Measurements from ENCODE around the gene SCN2B.

SCN2B gene

DNA sequence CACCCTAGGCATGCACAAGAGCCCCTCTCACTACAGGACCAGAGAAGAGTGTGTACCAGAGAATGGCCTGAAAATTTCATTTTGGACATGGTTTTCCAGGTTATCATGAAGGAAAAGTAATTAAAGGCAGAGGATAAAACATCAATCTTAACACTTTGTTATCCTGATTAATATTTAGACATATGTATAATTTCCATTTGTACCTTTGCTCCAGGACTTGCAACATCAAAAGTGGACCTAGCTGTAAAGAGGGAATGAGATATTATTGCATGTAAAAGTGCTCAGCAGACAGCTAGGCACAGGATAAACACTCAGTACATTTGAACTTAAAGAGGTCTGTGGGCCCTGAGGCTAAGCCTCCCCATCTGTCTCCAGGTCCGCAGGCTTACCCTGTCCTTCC lies 21.8 kb downstream of the SCN2B start:
- H3K4me2 ChIP-seq (ENCODE audit: low read depth, low read length, poor library complexity, severe bottlenecking) = no peak overlapping the region
- H3F3A ChIP-seq (ENCODE audit: low read depth) = no peaks in the 10 kb centered on the region
- no peaks in the 10 kb centered on the region for H4K20me1 ChIP-seq (ENCODE audit: insufficient read depth, low read length, poor library complexity, severe bottlenecking)
- no peaks in the 10 kb centered on the region for H3K36me3 ChIP-seq (ENCODE audit: insufficient read depth, low read length)
- no peaks in the 10 kb centered on the region for H3K79me2 ChIP-seq (ENCODE audit: insufficient read depth, low read length)
- no peaks in the 10 kb centered on the region for H3K9me2 ChIP-seq (replicated peaks; ENCODE audit: low read depth, low read length)
- no peaks in the 10 kb centered on the region for H3K4me1 ChIP-seq (ENCODE audit: insufficient read depth, low read length, poor library complexity, severe bottlenecking)
- TF ChIP-seq, protein P1, sequence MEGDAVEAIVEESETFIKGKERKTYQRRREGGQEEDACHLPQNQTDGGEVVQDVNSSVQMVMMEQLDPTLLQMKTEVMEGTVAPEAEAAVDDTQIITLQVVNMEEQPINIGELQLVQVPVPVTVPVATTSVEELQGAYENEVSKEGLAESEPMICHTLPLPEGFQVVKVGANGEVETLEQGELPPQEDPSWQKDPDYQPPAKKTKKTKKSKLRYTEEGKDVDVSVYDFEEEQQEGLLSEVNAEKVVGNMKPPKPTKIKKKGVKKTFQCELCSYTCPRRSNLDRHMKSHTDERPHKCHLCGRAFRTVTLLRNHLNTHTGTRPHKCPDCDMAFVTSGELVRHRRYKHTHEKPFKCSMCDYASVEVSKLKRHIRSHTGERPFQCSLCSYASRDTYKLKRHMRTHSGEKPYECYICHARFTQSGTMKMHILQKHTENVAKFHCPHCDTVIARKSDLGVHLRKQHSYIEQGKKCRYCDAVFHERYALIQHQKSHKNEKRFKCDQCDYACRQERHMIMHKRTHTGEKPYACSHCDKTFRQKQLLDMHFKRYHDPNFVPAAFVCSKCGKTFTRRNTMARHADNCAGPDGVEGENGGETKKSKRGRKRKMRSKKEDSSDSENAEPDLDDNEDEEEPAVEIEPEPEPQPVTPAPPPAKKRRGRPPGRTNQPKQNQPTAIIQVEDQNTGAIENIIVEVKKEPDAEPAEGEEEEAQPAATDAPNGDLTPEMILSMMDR (conservative IDR thresholded peaks at IDR 0.05; ENCODE audit: low read length) = no peak
- no peak for TF ChIP-seq EZH2phosphoT487 (IDR thresholded peaks at IDR 0.05; ENCODE audit: borderline replicate concordance)
- no peak overlapping the region for H2AFZ ChIP-seq (ENCODE audit: low read length)
- no peaks in the 10 kb centered on the region for H3K9me3 ChIP-seq (ENCODE audit: insufficient read depth, low read depth, low read length)
- H3K27me3 ChIP-seq (ENCODE audit: insufficient read depth, low read length, poor library complexity, severe bottlenecking) = peaks cover 52% of the 10 kb centered on the region
- no peak overlapping the region for H3K4me3 ChIP-seq (ENCODE audit: low read length, poor library complexity, severe bottlenecking)
- H3K9ac ChIP-seq (ENCODE audit: low read depth, low read length, poor library complexity, severe bottlenecking) = no peak overlapping the region

DNA sequence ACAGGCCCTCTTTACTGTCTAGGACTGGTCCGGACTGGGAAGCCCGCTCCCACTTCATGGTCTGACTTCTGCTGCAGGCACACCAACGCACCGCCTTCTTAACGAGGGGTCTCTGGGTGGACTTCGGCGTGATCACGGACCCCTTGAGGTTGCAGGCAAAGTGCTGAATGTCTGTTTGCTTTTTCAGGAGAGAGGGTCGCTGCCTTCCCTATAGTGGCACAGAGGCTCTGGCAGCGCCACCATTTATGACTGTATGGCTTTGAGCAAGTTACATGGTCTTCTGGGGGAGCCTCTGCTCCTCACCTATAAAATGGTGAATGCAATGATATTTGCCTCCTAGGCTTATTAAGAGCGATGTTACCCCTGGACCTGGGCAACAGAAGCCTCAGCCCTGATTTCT lies 22.5 kb downstream of the SCN2B start:
- H2AFZ ChIP-seq (ENCODE audit: low read length) = no peak overlapping the region
- no peaks in the 10 kb centered on the region for H3F3A ChIP-seq (ENCODE audit: low read depth)
- H3K4me2 ChIP-seq (ENCODE audit: low read depth, low read length, poor library complexity, severe bottlenecking) = no peak overlapping the region
- H3K4me1 ChIP-seq (ENCODE audit: insufficient read depth, low read length, poor library complexity, severe bottlenecking) = no peaks in the 10 kb centered on the region
- H3K9me2 ChIP-seq (replicated peaks; ENCODE audit: low read depth, low read length) = no peaks in the 10 kb centered on the region
- H3K9ac ChIP-seq (ENCODE audit: low read depth, low read length, poor library complexity, severe bottlenecking) = no peak overlapping the region
- peaks cover 52% of the 10 kb centered on the region for H3K27me3 ChIP-seq (ENCODE audit: insufficient read depth, low read length, poor library complexity, severe bottlenecking)
- no peaks in the 10 kb centered on the region for H4K20me1 ChIP-seq (ENCODE audit: insufficient read depth, low read length, poor library complexity, severe bottlenecking)
- H3K4me3 ChIP-seq (ENCODE audit: low read length, poor library complexity, severe bottlenecking) = no peak overlapping the region
- H3K79me2 ChIP-seq (ENCODE audit: insufficient read depth, low read length) = no peaks in the 10 kb centered on the region
- no peaks in the 10 kb centered on the region for H3K9me3 ChIP-seq (ENCODE audit: insufficient read depth, low read depth, low read length)
- no peak for TF ChIP-seq EZH2phosphoT487 (IDR thresholded peaks at IDR 0.05; ENCODE audit: borderline replicate concordance)
- TF ChIP-seq, protein P1 (conservative IDR thresholded peaks at IDR 0.05; ENCODE audit: low read length) = no peak
- H3K36me3 ChIP-seq (ENCODE audit: insufficient read depth, low read length) = no peaks in the 10 kb centered on the region

DNA sequence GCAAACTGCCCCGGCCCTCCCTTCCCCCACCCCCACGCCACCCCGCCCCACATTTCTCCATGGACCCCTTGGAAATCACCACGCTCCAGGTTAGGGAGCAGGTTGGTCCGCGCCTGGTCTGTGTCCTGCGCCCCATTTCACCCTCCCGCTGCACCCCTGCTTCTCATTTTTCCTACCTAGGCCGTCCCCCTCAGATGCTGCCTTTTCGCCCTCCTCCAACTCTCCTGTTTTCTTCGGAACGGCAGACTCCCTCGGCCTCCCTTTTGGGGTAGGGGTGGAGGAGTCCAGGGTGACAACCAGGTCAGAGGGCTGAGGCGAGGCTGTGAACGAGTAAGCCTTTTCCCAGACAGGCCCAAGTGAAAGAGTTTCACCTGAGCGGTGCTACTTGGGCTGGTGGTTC lies 22.9 kb downstream of the SCN2B start:
- H3K9ac ChIP-seq (ENCODE audit: low read depth, low read length, poor library complexity, severe bottlenecking) = no peak overlapping the region
- H3K36me3 ChIP-seq (ENCODE audit: insufficient read depth, low read length) = no peaks in the 10 kb centered on the region
- no peak overlapping the region for H3K4me2 ChIP-seq (ENCODE audit: low read depth, low read length, poor library complexity, severe bottlenecking)
- no peaks in the 10 kb centered on the region for H3K4me1 ChIP-seq (ENCODE audit: insufficient read depth, low read length, poor library complexity, severe bottlenecking)
- TF ChIP-seq, protein P1 (conservative IDR thresholded peaks at IDR 0.05; ENCODE audit: low read length) = no peak
- TF ChIP-seq EZH2phosphoT487 (IDR thresholded peaks at IDR 0.05; ENCODE audit: borderline replicate concordance) = no peak
- H3K9me2 ChIP-seq (replicated peaks; ENCODE audit: low read depth, low read length) = no peaks in the 10 kb centered on the region
- H3K27me3 ChIP-seq (ENCODE audit: insufficient read depth, low read length, poor library complexity, severe bottlenecking) = peaks cover 52% of the 10 kb centered on the region
- H2AFZ ChIP-seq (ENCODE audit: low read length) = no peak overlapping the region
- H3F3A ChIP-seq (ENCODE audit: low read depth) = no peaks in the 10 kb centered on the region
- H3K79me2 ChIP-seq (ENCODE audit: insufficient read depth, low read length) = no peaks in the 10 kb centered on the region
- H4K20me1 ChIP-seq (ENCODE audit: insufficient read depth, low read length, poor library complexity, severe bottlenecking) = no peaks in the 10 kb centered on the region
- H3K9me3 ChIP-seq (ENCODE audit: insufficient read depth, low read depth, low read length) = no peaks in the 10 kb centered on the region
- no peak overlapping the region for H3K4me3 ChIP-seq (ENCODE audit: low read length, poor library complexity, severe bottlenecking)

Data from Loucy (cell line).